Measurements from ENCODE around the gene GRXCR2. TPM values are rescaled to one million over a fixed set of nuclear protein-coding genes. Genes with fewer than 3 reads are reported as not detected.

Gene GRXCR2
- total RNA-seq, 1 experiment from 2014 or later = not detected

DNA sequence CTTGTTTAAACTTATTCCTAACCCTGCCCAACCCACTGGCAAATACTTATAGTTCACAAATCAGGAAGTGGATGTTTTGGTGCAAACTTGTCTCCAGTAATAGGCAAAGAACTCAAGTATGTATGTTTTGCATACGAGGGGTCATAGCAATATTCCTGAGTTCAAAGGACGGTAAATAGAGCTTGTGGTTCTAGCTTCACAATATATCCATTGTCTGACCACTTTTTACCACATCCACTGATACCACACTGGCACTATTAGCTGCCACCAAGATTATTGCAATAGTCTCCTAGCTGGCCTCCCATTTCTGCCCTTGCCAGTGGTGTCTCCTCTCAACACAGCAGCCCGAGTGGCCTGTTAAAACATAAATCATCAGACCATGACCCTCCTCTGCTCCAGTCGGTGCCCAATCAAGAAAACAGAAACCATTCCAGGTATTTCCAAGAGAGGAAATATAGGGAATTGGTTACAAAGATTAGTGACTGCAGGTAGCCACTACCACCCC is 17.0 kb downstream of the GRXCR2 start:
- Histone ChIP-seq H3K9me3 (ENCODE audit: control insufficient read depth in 1 of 2, insufficient read depth in 1 of 2, low read depth in 1 of 2, low read length in 2 of 2) (no peaks in the 10 kb centered on the region), H3K36me3 (ENCODE audit: control insufficient read depth in 1 of 2, insufficient read depth in 2 of 2, low read length in 2 of 2) (no peaks in the 10 kb centered on the region), H3K79me2 (ENCODE audit: insufficient read depth, low read length) (no peaks in the 10 kb centered on the region), H3K9me2 (ENCODE audit: insufficient read depth) (no peaks in the 10 kb centered on the region), H3K9ac (ENCODE audit: low read length) (no peak overlapping the region), H3K4me1 (ENCODE audit: control insufficient read depth in 1 of 2, insufficient read depth in 2 of 2, low read length in 2 of 2) (peaks cover 12 to 28% of the 10 kb centered on the region in 2 experiments), H2AFZ (ENCODE audit: low read depth, low read length, poor library complexity, severe bottlenecking) (peak overlapping the region; percentile 86), H4K20me1 (ENCODE audit: insufficient read depth) (no peaks in the 10 kb centered on the region), H3K27me3 (ENCODE audit: insufficient read depth, low read length) (no peaks in the 10 kb centered on the region), H3K27ac (ENCODE audit: low read depth, low read length) (no peak overlapping the region), H3K4me3 (replicated peaks in 1 of 2; ENCODE audit: low read depth in 1 of 2, low read length in 2 of 2) (no peak overlapping the region), H3K4me2 (ENCODE audit: low read length) (no peak overlapping the region)
- RAD21 ChIA-PET (ENCODE audit: low non-redundant PET in 1 of 2, low total read pairs in 2 of 2, uncharacterized antibody in 2 of 2, unreplicated experiment in 2 of 2) = no interaction called here
- TF ChIP-seq JUND (IDR thresholded peaks at IDR 0.05) (no peak), ZNF274 (IDR thresholded peaks at IDR 0.05; ENCODE audit: low read depth, low read length) (no peak), ZFX (IDR thresholded peaks at IDR 0.05) (no peak), CBX3 (IDR thresholded peaks at IDR 0.05; ENCODE audit: low read depth) (no peak), SRF (IDR thresholded peaks at IDR 0.05; ENCODE audit: low read depth) (no peak), POLR2AphosphoS5 (IDR thresholded peaks at IDR 0.05; ENCODE audit: low read depth, low read length) (no peak), CEBPB (IDR thresholded peaks at IDR 0.05; ENCODE audit: low read depth) (no peak), EZH2 (IDR thresholded peaks at IDR 0.05) (no peak)
- TF ChIP-seq, protein P1, sequence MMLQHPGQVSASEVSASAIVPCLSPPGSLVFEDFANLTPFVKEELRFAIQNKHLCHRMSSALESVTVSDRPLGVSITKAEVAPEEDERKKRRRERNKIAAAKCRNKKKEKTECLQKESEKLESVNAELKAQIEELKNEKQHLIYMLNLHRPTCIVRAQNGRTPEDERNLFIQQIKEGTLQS (IDR thresholded peaks at IDR 0.05) = no peak
- intact Hi-C loops (cut with micrococcal nuclease) = no loop called here
- ATAC-seq = no peak
- no TSS peak for BruUV-seq (replicated peaks)
- POLR2A ChIA-PET = no interaction called here
- no peak for DNase-seq (ENCODE audit: low read depth, low spot score)
- CTCF ChIA-PET = interaction anchor here (0.8 kb wide), 1 partner anchor 11 kb away, joined by 4 read pairs; no protein-coding TSS in a partner anchor

DNA sequence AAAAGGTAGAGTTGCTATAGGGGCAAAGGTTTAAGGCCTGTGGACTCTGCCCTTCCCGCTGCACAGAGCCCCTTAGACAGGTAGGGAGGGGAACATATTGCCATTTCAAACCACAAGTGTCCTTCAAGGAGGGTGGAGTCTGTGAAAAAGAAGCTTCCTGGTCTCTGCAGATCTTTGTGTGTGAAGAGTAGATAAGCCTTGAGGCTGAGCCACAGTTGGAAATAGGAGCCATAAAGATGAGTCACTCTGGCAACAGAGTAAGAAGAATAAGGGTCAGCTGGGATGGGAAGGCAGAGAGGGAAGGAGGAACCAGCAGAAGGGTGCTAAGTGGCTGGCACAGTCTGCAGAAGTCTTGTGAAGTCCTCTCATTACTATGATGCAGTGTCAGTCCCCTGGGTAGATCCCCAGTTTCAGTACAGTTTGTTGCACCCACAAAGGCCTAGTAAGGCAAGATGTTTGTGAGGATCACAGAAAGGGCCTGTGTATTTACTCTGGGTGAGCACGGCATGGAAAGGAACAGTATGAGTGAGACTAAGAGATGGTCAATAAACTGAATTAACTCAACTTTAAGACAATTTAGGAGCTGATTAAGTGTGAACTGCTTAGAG is 18.1 kb downstream of the GRXCR2 start:
- Histone ChIP-seq H4K20me1 (ENCODE audit: insufficient read depth) (no peaks in the 10 kb centered on the region), H3K36me3 (ENCODE audit: control insufficient read depth in 1 of 2, insufficient read depth in 2 of 2, low read length in 2 of 2) (no peaks in the 10 kb centered on the region), H3K4me3 (replicated peaks in 1 of 2; ENCODE audit: low read depth in 1 of 2, low read length in 2 of 2) (peak overlapping the region in 1 of 2 experiments; percentile 27; a peak in 2 of 4 replicates), H3K4me2 (ENCODE audit: low read length) (peak overlapping the region; percentile 70), H2AFZ (ENCODE audit: low read depth, low read length, poor library complexity, severe bottlenecking) (peak overlapping the region; percentile 86), H3K79me2 (ENCODE audit: insufficient read depth, low read length) (no peaks in the 10 kb centered on the region), H3K27me3 (ENCODE audit: insufficient read depth, low read length) (no peaks in the 10 kb centered on the region), H3K27ac (ENCODE audit: low read depth, low read length) (peak overlapping the region; percentile 9; the same call in 1 of the 2 replicates), H3K9ac (ENCODE audit: low read length) (peak overlapping the region; percentile 11), H3K9me2 (ENCODE audit: insufficient read depth) (no peaks in the 10 kb centered on the region), H3K9me3 (ENCODE audit: control insufficient read depth in 1 of 2, insufficient read depth in 1 of 2, low read depth in 1 of 2, low read length in 2 of 2) (no peaks in the 10 kb centered on the region), H3K4me1 (ENCODE audit: control insufficient read depth in 1 of 2, insufficient read depth in 2 of 2, low read length in 2 of 2) (peaks cover 12 to 29% of the 10 kb centered on the region in 2 experiments)
- TF ChIP-seq POLR2AphosphoS5 (IDR thresholded peaks at IDR 0.05; ENCODE audit: low read depth, low read length) (peak; percentile 40; the same call in 1 of the 2 replicates), ZFX (IDR thresholded peaks at IDR 0.05) (peak; percentile 33; the same call in 1 of the 2 replicates), TCF7L2 (IDR thresholded peaks at IDR 0.05; ENCODE audit: borderline replicate concordance, extremely low read depth, insufficient read depth, insufficient read length) (peak; percentile 22), SP1 (IDR thresholded peaks at IDR 0.05; ENCODE audit: low read depth) (peak; percentile 84), CBX3 (IDR thresholded peaks at IDR 0.05; ENCODE audit: low read depth) (peak; percentile 84; the same call in 1 of the 2 replicates), JUND (IDR thresholded peaks at IDR 0.05) (peak; percentile 89), FOSL1 (IDR thresholded peaks at IDR 0.05; ENCODE audit: low read depth) (peak; percentile 87)
- TF ChIP-seq, protein P2, sequence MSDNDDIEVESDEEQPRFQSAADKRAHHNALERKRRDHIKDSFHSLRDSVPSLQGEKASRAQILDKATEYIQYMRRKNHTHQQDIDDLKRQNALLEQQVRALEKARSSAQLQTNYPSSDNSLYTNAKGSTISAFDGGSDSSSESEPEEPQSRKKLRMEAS (IDR thresholded peaks at IDR 0.05) = no peak; the same call in 1 of the 2 replicates
- TF ChIP-seq, protein P1 (IDR thresholded peaks at IDR 0.05) = no peak
- TF ChIP-seq, protein P3, sequence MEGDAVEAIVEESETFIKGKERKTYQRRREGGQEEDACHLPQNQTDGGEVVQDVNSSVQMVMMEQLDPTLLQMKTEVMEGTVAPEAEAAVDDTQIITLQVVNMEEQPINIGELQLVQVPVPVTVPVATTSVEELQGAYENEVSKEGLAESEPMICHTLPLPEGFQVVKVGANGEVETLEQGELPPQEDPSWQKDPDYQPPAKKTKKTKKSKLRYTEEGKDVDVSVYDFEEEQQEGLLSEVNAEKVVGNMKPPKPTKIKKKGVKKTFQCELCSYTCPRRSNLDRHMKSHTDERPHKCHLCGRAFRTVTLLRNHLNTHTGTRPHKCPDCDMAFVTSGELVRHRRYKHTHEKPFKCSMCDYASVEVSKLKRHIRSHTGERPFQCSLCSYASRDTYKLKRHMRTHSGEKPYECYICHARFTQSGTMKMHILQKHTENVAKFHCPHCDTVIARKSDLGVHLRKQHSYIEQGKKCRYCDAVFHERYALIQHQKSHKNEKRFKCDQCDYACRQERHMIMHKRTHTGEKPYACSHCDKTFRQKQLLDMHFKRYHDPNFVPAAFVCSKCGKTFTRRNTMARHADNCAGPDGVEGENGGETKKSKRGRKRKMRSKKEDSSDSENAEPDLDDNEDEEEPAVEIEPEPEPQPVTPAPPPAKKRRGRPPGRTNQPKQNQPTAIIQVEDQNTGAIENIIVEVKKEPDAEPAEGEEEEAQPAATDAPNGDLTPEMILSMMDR (IDR thresholded peaks at IDR 0.05 in 2 of 3, conservative IDR thresholded peaks at IDR 0.05 in 1 of 3; ENCODE audit: borderline replicate concordance in 1 of 3, insufficient read depth in 1 of 3, low read depth in 2 of 3, low read length in 2 of 3) = no peak
- ATAC-seq (peak; percentile 93), DNase-seq (ENCODE audit: low read depth, low spot score) (peak; percentile 77)
- ChIA-PET RAD21 (ENCODE audit: low non-redundant PET in 1 of 2, low total read pairs in 2 of 2, uncharacterized antibody in 2 of 2, unreplicated experiment in 2 of 2) (no interaction called here), POLR2A (no interaction called here), CTCF (no interaction called here)
- no TSS peak for BruUV-seq (replicated peaks)
- intact Hi-C loops (cut with micrococcal nuclease) = no loop called here

Data from HCT116 (cell line).